Brain microvascular endothelial cell (primary cell): ENCODE data around the gene UNC45A.
"Not testable (repeated sequence)": the region's sequence is repeated elsewhere in the genome, so short reads cannot be mapped to it uniquely, and the experiment has no call there.

Source experiments
- DNase-seq: peaks from one replicate; pipeline ENCODE4 v3.0.0-alpha.2; 2020
- H3K27ac ChIP-seq: fragments of 250-450 bp; sonication (Bioruptor Pico); 2 replicates; pipeline ENCODE4 v1.5.1; 2020; ENCODE audit warnings: mild to moderate bottlenecking, moderate library complexity
- H3K27me3 ChIP-seq: fragments of 250-450 bp; sonication (Bioruptor Pico); replicated peaks from 2 replicates; pipeline ENCODE4 v1.5.1; 2020; ENCODE audit warnings: mild to moderate bottlenecking
- H3K36me3 ChIP-seq: fragments of 250-450 bp; sonication (Bioruptor Pico); replicated peaks from 2 replicates; pipeline ENCODE4 v1.5.1; 2020; ENCODE audit warnings: mild to moderate bottlenecking
- H3K4me3 ChIP-seq: 2 replicates; pipeline ENCODE4 v1.5.1; 2011; ENCODE audit warnings: low read depth, mild to moderate bottlenecking, control low read depth, low read length, moderate library complexity
- in situ Hi-C: cut with HindIII; loops from 2 replicates; pipeline ENCODE4 v1.10.0; 2017; ENCODE audit warnings: low sequenced_read_pairs, low pct_ligation_motif_present
- TF ChIP-seq, protein P1 (sequence below): IDR thresholded peaks from 2 replicates; pipeline ENCODE4 v1.5.1; 2011; ENCODE audit warnings: low read depth, mild to moderate bottlenecking, moderate library complexity, low read length, control low read depth, inconsistent platforms; ENCODE audit errors: missing control alignments

UNC45A gene

DNA sequence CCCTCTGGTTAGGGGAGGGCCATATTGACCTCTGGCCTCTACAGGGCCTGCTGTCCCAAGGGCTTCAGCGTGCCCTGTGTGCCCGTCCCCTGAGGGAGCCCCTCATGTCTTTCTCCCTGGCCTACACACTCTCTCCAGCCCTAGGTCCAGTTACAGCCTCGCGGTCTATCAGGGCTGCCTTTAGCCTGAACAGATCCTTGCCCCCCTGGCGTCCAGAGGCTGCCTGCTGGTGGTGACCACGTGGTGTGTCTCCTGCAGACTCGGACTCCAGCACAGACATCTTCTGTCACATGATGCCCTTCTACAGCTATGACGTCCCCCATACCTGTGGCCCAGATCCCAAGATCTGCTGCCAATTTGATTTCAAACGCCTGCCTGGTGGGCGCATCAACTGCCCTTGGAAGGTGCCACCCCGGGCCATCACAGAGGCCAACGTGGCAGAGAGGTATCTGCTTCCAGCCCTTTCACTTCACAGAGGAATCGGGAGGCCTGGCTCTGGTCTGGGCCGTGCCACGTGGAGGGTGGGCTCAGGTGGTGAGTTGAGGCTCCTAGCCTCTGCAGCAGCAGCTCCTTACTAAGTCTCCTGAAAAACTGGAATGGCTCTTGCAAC lies 27.9 kb upstream of the UNC45A start:
- DNase-seq: no peak
- H3K27me3 ChIP-seq: no peaks in the 10 kb centered on the region
- in situ Hi-C loops: no loop called here
- TF ChIP-seq, protein P1, sequence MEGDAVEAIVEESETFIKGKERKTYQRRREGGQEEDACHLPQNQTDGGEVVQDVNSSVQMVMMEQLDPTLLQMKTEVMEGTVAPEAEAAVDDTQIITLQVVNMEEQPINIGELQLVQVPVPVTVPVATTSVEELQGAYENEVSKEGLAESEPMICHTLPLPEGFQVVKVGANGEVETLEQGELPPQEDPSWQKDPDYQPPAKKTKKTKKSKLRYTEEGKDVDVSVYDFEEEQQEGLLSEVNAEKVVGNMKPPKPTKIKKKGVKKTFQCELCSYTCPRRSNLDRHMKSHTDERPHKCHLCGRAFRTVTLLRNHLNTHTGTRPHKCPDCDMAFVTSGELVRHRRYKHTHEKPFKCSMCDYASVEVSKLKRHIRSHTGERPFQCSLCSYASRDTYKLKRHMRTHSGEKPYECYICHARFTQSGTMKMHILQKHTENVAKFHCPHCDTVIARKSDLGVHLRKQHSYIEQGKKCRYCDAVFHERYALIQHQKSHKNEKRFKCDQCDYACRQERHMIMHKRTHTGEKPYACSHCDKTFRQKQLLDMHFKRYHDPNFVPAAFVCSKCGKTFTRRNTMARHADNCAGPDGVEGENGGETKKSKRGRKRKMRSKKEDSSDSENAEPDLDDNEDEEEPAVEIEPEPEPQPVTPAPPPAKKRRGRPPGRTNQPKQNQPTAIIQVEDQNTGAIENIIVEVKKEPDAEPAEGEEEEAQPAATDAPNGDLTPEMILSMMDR: no peak
- H3K4me3 ChIP-seq: no peak overlapping the region
- peaks cover 17% of the 10 kb centered on the region for H3K36me3 ChIP-seq
- H3K27ac ChIP-seq: no peak overlapping the region

DNA sequence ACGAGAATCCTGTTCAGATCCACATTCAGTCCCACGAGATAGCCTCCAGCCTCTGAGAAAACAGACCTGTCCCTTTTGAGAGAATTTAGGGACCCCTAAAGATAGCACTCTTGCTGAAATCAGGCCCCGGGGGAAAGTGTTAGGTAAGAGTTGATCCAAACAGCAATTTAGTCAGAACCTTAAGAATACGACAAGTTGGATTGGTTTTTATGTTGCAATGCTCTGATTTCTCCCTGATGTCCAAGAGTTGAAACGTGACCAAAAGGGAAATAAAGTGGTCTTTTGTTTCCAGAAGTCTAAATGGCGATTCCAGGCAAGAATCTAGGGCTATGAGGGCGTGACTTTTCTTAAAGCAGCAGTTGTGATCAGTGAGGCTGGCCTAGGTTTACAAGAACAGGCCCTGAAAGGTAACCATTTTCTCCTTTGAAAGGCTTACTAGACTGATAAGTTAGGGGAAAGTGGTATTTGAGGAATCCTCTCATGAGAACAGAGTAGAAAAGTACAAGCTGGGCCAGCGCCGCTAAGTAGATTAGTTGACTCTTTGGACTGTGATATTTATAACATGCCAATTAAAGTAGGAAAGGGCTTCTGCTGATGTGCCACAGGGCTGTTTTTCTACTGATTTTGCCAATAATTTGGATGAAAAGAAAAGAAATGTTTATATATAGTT lies 27.1 kb upstream of the UNC45A start:
- H3K36me3 ChIP-seq: peaks cover 21% of the 10 kb centered on the region
- no peak overlapping the region for H3K27ac ChIP-seq
- in situ Hi-C loops: no loop called here
- no peak overlapping the region for H3K4me3 ChIP-seq
- TF ChIP-seq, protein P1: no peak
- DNase-seq: no peak
- no peaks in the 10 kb centered on the region for H3K27me3 ChIP-seq

DNA sequence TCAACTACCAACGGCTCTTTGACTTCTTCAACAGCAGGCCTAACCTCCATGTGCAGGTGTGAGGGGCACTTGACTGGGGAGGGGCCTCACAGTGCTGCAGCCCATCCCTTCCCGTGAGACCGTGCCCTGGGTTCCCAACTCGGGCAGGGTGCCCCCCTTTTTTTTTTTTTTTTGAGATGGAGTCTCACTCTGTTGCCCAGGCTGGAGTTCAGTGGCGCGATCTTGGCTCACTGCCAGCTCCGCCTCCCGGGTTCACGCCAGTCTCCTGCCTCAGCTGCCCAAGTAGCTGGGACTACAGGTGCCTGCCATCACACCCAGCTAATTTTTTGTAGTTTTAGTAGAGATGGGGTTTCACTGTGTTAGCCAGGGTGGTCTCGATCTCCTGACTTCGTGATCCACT lies 25.6 kb upstream of the UNC45A start:
- DNase-seq, H3K4me3 ChIP-seq, in situ Hi-C loops, H3K27ac ChIP-seq, H3K27me3 ChIP-seq: not testable (repeated sequence)
- H3K36me3 ChIP-seq: peaks cover 29% of the 10 kb centered on the region

DNA sequence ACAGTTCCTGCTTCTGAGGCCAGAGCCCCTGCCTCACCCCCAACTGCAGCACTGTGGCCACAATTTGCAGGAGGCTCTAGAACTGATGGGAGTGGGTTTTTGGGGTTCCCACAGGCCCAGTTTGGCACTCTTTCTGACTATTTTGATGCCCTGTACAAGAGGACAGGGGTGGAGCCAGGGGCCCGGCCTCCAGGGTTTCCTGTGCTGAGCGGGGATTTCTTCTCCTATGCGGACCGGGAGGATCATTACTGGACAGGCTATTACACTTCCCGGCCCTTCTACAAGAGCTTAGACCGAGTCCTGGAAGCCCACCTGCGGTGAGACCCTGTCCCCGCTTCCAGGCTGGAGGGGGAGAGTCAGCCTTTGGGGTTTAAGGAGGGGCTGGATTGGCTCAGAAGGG lies 25.1 kb upstream of the UNC45A start:
- no peak overlapping the region for H3K27ac ChIP-seq
- TF ChIP-seq, protein P1: no peak
- in situ Hi-C loops: no loop called here
- H3K4me3 ChIP-seq: no peak overlapping the region
- no peak for DNase-seq
- no peaks in the 10 kb centered on the region for H3K27me3 ChIP-seq
- peaks cover 29% of the 10 kb centered on the region for H3K36me3 ChIP-seq

DNA sequence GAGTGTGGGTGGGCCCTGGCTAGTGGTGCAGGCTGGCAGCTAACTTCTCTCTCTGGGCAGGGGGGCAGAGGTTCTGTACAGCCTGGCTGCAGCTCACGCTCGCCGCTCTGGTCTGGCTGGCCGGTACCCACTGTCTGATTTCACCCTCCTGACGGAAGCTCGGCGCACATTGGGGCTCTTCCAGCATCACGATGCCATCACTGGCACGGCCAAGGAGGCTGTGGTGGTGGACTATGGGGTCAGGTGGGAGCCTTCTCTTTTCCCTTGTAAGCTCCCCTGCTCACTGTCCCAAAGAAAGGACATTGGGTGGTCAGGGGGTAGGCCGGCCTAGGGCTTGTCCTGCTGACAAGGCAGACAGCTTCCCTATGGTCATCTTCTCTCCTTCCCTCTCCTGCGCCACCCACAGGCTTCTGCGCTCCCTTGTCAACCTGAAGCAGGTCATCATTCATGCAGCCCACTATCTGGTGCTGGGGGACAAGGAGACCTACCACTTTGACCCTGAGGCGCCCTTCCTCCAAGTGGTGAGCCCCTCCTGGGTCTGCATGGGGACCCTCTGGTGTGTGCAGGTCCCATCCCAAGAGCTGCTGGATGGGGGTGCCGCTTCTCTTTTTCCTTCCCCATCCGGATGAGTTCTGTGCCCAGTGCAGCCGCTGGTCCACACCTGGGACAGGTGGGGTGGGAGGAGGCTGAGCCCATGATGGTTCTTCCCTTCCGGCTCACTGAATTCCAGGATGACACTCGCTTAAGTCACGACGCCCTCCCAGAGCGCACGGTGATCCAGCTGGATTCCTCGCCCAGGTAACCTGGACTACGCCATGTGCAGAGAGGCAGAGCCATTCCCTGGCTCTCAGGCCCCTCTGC lies 24.4 kb upstream of the UNC45A start:
- Histone ChIP-seq H3K4me3 (no peak overlapping the region), H3K27me3 (no peaks in the 10 kb centered on the region), H3K27ac (no peak overlapping the region), H3K36me3 (peaks cover 27% of the 10 kb centered on the region)
- DNase-seq: no peak
- in situ Hi-C loops: no loop called here
- TF ChIP-seq, protein P1: no peak

DNA sequence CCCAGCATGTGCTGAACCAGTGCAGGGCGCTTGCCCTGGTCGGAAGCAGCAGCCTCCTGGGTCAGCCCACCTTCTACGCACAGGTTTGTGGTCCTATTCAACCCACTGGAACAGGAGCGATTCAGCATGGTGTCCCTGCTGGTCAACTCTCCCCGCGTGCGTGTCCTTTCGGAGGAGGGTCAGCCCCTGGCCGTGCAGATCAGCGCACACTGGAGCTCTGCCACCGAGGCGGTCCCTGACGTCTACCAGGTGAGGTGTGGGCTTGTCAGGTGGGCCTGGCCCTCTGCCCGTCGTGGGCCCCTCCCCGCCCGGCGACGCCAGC lies 23.8 kb upstream of the UNC45A start:
- no peaks in the 10 kb centered on the region for H3K27me3 ChIP-seq
- no peak for DNase-seq
- no peak overlapping the region for H3K4me3 ChIP-seq
- H3K27ac ChIP-seq: no peak overlapping the region
- in situ Hi-C loops: no loop called here
- peaks cover 29% of the 10 kb centered on the region for H3K36me3 ChIP-seq
- TF ChIP-seq, protein P1: no peak
